DOHH2 (cell line): ENCODE results near the gene LRRC3B.

Experiments
- H3F3A ChIP-seq: fragments of 200-600 bp; sonication (generic), shearing (Covaris generic); 2 replicates; pipeline ENCODE4 v1.6.0; 2016; ENCODE audit warnings: antibody characterized with exemption, mild to moderate bottlenecking; ENCODE audit not compliant: control insufficient read depth, insufficient read depth
- H3K27ac ChIP-seq: fragments of 200-600 bp; sonication (generic); 2 replicates; pipeline ENCODE4 v1.5.1; 2014; ENCODE audit warnings: low read depth, mild to moderate bottlenecking, low read length, moderate library complexity
- H3K27me3 ChIP-seq: fragments of 200-600 bp; sonication (generic); 2 replicates; pipeline ENCODE4 v1.6.1; 2014; ENCODE audit warnings: mild to moderate bottlenecking, low read length, mixed read lengths; ENCODE audit not compliant: control insufficient read depth
- H3K36me3 ChIP-seq: fragments of 200-600 bp; sonication (generic); 2 replicates; pipeline ENCODE4 v1.6.1; 2014; ENCODE audit warnings: mild to moderate bottlenecking, low read length, moderate library complexity, mixed read lengths; ENCODE audit not compliant: control insufficient read depth
- H3K4me1 ChIP-seq: fragments of 200-600 bp; sonication (generic); 2 replicates; pipeline ENCODE4 v1.6.1; 2014; ENCODE audit warnings: mild to moderate bottlenecking, low read length, mixed read lengths; ENCODE audit not compliant: control insufficient read depth
- H3K4me2 ChIP-seq: fragments of 200-600 bp; sonication (generic); 2 replicates; pipeline ENCODE4 v1.6.0; 2014; ENCODE audit warnings: mild to moderate bottlenecking, low read length, moderate library complexity
- H3K4me3 ChIP-seq: fragments of 200-600 bp; sonication (generic); 2 replicates; pipeline ENCODE4 v1.5.1; 2014; ENCODE audit warnings: mild to moderate bottlenecking, low read length, mixed read lengths
- H3K79me2 ChIP-seq: fragments of 200-600 bp; sonication (generic); 2 replicates; pipeline ENCODE4 v1.6.1; 2014; ENCODE audit warnings: mild to moderate bottlenecking, low read length, mixed read lengths; ENCODE audit not compliant: control insufficient read depth
- H3K9me2 ChIP-seq: fragments of 200-600 bp; sonication (generic); replicated peaks from 2 replicates; pipeline ENCODE4 v1.6.1; 2014; ENCODE audit warnings: mild to moderate bottlenecking, low read length, mixed read lengths; ENCODE audit not compliant: control insufficient read depth
- H3K9me3 ChIP-seq: fragments of 200-600 bp; sonication (generic); 2 replicates; pipeline ENCODE4 v1.6.1; 2014; ENCODE audit warnings: antibody characterized with exemption, low read length, mixed read lengths; ENCODE audit not compliant: control insufficient read depth, insufficient read depth
- H4K20me1 ChIP-seq: fragments of 200-600 bp; sonication (generic); 2 replicates; pipeline ENCODE4 v1.6.0; 2014; ENCODE audit warnings: low read depth, mild to moderate bottlenecking, antibody characterized with exemption, low read length, moderate library complexity; ENCODE audit not compliant: control insufficient read depth, insufficient read depth
- EZH2phosphoT487 ChIP-seq: fragments of 200-600 bp; sonication (generic); IDR thresholded peaks from 2 replicates; pipeline ENCODE4 v1.6.1; 2017; ENCODE audit warnings: borderline replicate concordance, mild to moderate bottlenecking, antibody characterized with exemption, low read length, moderate library complexity, mixed read lengths
- TF ChIP-seq, protein P1 (sequence below): fragments of 200-600 bp; sonication (generic); IDR thresholded peaks from one replicate; pipeline ENCODE4 v1.5.1; 2014; ENCODE audit warnings: antibody characterized with exemption, mild to moderate bottlenecking, low read depth, low read length; ENCODE audit not compliant: poor library complexity, severe bottlenecking

The LRRC3B gene, protein sequence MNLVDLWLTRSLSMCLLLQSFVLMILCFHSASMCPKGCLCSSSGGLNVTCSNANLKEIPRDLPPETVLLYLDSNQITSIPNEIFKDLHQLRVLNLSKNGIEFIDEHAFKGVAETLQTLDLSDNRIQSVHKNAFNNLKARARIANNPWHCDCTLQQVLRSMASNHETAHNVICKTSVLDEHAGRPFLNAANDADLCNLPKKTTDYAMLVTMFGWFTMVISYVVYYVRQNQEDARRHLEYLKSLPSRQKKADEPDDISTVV

DNA sequence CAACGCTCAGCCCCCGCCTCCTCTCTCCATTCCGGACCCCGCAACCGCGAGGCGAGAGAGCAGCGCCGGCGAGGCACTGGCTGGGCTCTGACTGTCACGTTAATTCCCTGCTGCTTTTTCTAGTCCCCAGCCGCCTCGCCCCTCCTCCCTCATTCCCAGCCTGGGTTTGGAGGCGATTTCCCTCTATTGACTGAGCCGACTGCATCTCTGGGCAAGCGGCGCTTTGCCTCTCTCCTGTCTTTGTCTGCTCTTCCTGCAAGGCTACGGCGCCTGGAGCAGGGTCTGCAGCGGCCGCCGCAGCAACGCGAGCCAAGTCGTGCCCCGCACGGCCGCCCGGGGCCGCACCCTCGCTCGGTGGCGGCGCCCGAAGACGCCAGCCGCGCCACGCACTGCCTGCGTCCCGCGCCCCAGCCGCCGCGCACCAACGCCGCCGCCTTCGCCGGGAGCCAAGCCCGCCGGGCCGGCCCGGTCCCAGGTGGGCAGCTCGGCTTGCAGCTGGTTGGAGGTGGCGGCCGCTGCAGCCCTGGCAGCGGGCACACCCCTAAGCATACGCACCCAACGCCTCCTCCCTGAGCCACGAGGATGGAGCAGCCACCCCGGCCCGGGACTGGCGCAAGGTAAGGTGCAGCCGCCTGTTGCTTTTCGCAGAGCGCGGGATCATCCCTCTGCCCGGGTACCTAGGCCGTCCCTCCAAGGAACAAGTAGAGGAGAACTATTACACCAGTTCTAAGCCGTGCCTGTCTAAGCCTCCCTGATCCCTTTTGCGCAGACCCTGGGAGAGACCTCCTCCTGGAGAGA, at the start of gene LRRC3B:
Gene LRRC3B, plus strand, starts transcription at position 152 of the 798 bp plus-strand sequence. CDS start 86,901 bp downstream, outside the sequence.
- H3K27ac ChIP-seq, result no peak within 1 kb of the TSS
- no peaks in the 10 kb centered on the region for H3F3A ChIP-seq
- no peaks in the 10 kb centered on the region for H3K27me3 ChIP-seq
- no peaks in the 10 kb centered on the region for H3K36me3 ChIP-seq
- no peaks in the 10 kb centered on the region for H4K20me1 ChIP-seq
- H3K9me3 ChIP-seq, result peaks cover 8% of the 10 kb centered on the region; the same call in 1 of the 2 replicates
- no peak within 1 kb of the TSS for H3K4me2 ChIP-seq
- no peak for TF ChIP-seq EZH2phosphoT487
- TF ChIP-seq, protein P1, sequence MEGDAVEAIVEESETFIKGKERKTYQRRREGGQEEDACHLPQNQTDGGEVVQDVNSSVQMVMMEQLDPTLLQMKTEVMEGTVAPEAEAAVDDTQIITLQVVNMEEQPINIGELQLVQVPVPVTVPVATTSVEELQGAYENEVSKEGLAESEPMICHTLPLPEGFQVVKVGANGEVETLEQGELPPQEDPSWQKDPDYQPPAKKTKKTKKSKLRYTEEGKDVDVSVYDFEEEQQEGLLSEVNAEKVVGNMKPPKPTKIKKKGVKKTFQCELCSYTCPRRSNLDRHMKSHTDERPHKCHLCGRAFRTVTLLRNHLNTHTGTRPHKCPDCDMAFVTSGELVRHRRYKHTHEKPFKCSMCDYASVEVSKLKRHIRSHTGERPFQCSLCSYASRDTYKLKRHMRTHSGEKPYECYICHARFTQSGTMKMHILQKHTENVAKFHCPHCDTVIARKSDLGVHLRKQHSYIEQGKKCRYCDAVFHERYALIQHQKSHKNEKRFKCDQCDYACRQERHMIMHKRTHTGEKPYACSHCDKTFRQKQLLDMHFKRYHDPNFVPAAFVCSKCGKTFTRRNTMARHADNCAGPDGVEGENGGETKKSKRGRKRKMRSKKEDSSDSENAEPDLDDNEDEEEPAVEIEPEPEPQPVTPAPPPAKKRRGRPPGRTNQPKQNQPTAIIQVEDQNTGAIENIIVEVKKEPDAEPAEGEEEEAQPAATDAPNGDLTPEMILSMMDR, result no peak
- no peaks in the 10 kb centered on the region for H3K9me2 ChIP-seq
- no peak within 1 kb of the TSS for H3K4me3 ChIP-seq
- H3K79me2 ChIP-seq, result no peaks in the 10 kb centered on the region
- H3K4me1 ChIP-seq, result no peaks in the 10 kb centered on the region

DNA sequence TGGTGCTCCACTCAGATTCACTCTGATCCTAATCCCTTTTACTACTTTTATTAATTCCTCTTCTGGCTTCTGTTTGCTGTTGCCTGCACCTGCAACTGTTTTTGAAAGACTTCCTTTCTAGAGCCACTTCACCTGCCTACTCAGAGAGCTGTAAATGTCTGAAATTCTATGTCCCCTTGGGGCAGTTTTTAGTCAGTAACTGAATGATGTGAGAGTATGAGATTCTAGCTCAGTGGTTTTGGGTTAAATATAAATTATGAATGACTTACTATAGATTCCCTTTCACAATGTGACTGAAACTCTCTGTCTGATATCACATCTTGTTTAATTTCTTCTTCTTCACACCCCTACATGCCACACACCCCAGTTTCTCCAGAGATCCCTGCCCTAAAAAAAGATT, 47.8 kb upstream of the LRRC3B start:
- TF ChIP-seq EZH2phosphoT487, result no peak
- TF ChIP-seq, protein P1, result no peak
- Histone ChIP-seq H3K4me2 (no peak overlapping the region), H3K27me3 (no peaks in the 10 kb centered on the region), H3K9me3 (no peaks in the 10 kb centered on the region), H3K9me2 (no peaks in the 10 kb centered on the region), H3K4me1 (no peaks in the 10 kb centered on the region), H3K36me3 (no peaks in the 10 kb centered on the region), H3F3A (no peaks in the 10 kb centered on the region), H3K79me2 (no peaks in the 10 kb centered on the region), H3K27ac (no peak overlapping the region), H3K4me3 (no peak overlapping the region), H4K20me1 (no peaks in the 10 kb centered on the region)

DNA sequence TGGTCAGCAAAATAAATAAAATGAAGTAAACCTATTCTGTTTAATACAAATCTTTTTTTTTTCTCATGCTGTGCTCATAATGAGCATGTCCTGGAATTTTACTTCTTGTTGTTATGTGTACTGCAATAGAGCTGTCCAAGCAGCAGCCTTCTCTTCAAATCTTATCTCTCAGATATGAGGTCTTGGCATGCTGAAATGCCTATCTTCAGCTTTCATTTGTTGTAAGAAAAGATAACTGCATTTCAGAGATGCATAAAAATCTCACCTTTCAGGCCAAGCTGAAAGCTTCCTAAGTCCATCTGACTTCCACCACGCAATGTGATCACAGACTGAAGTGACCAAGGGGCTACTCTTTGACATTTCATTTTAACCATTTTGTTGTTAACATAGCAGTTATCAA, 43.5 kb upstream of the LRRC3B start:
- Histone ChIP-seq H3K4me2 (no peak overlapping the region), H3K4me1 (no peaks in the 10 kb centered on the region), H3K27me3 (no peaks in the 10 kb centered on the region), H3K9me2 (no peaks in the 10 kb centered on the region), H3F3A (no peaks in the 10 kb centered on the region), H3K79me2 (no peaks in the 10 kb centered on the region), H3K4me3 (no peak overlapping the region), H4K20me1 (no peaks in the 10 kb centered on the region), H3K9me3 (no peaks in the 10 kb centered on the region), H3K27ac (no peak overlapping the region), H3K36me3 (no peaks in the 10 kb centered on the region)
- no peak for TF ChIP-seq EZH2phosphoT487
- TF ChIP-seq, protein P1, result no peak
